Measurements from ENCODE around the gene JADE3.

JADE3 gene

DNA sequence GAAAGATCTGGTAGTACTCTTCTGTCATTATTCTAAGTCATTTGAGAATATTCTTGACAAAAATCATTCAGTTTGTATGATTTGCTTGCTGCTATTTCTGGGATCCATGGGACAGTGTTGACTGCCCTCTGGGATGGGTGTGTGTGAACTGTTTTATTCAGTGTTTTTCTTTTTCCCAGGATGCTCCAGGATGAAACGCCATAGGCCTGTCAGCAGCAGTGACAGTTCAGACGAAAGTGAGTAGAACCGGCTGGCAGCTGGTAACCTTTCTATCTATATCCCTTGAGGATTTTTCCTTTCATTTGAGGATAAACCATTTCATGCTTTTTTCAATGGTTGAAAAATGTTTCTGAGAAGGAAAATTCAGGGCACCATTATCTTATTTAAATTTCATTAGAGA is 72.5 kb downstream of the JADE3 start:
- H3K36me3 Mint-ChIP-seq (ENCODE audit: insufficient read depth), result no peaks in the 10 kb centered on the region
- ATAC-seq (replicated peaks; ENCODE audit: extremely low read depth, poor library complexity, severe bottlenecking) (no peak), DNase-seq (ENCODE audit: low spot score in 2 of 2) (no peak)
- H3K9me3 Mint-ChIP-seq, result no peaks in the 10 kb centered on the region
- peaks cover 12% of the 10 kb centered on the region for H3K27me3 Mint-ChIP-seq
- H3K27ac Mint-ChIP-seq (ENCODE audit: low read depth), result no peak overlapping the region
- H3K4me1 Mint-ChIP-seq, result no peaks in the 10 kb centered on the region
- no peak overlapping the region for H3K4me3 Mint-ChIP-seq

GRCh38 chrX:46989548-46989947 is 77.3 kb downstream of the JADE3 start:
- no peaks in the 10 kb centered on the region for H3K27me3 Mint-ChIP-seq
- DNase-seq (ENCODE audit: low spot score in 2 of 2) (no peak), ATAC-seq (replicated peaks; ENCODE audit: extremely low read depth, poor library complexity, severe bottlenecking) (no peak)
- H3K27ac Mint-ChIP-seq (ENCODE audit: low read depth), result no peak overlapping the region
- H3K9me3 Mint-ChIP-seq, result no peaks in the 10 kb centered on the region
- H3K36me3 Mint-ChIP-seq (ENCODE audit: insufficient read depth), result no peaks in the 10 kb centered on the region
- H3K4me1 Mint-ChIP-seq, result no peaks in the 10 kb centered on the region
- no peak overlapping the region for H3K4me3 Mint-ChIP-seq

DNA sequence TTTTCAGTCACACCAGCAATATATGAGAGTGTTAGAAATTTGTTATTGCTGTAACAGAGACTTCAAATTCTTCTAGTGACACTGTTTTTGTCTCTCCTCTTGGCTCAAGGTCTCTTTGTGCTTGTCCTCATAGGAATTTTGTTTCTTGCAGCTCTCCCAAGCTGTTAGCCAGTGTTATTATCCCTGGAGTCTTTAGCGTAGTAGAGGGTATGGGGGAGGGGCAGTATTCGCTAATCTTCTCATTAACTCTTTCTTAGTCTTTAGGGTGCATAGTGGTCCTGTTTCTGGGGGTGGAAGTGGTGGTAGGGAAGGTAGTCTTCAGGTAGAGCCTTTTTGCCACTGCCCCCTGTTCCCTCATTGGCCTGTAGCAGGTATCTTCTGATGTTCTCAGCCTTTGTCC is 79.4 kb downstream of the JADE3 start:
- H3K27me3 Mint-ChIP-seq, result no peaks in the 10 kb centered on the region
- no peak overlapping the region for H3K27ac Mint-ChIP-seq (ENCODE audit: low read depth)
- H3K4me3 Mint-ChIP-seq, result no peak overlapping the region
- H3K36me3 Mint-ChIP-seq (ENCODE audit: insufficient read depth), result no peaks in the 10 kb centered on the region
- DNase-seq (ENCODE audit: low spot score in 2 of 2), result no peak
- no peak for ATAC-seq (replicated peaks; ENCODE audit: extremely low read depth, poor library complexity, severe bottlenecking)
- H3K4me1 Mint-ChIP-seq, result no peaks in the 10 kb centered on the region
- H3K9me3 Mint-ChIP-seq, result no peaks in the 10 kb centered on the region

- Mint-ChIP-seq H3K27ac (ENCODE audit: low read depth) (no peak overlapping the region), H3K9me3 (no peaks in the 10 kb centered on the region), H3K4me1 (no peaks in the 10 kb centered on the region), H3K4me3 (no peak overlapping the region), H3K27me3 (no peaks in the 10 kb centered on the region), H3K36me3 (ENCODE audit: insufficient read depth) (no peaks in the 10 kb centered on the region)
- ATAC-seq (replicated peaks; ENCODE audit: extremely low read depth, poor library complexity, severe bottlenecking) (no peak), DNase-seq (ENCODE audit: low spot score in 2 of 2) (no peak)
Observed at GRCh38 chrX:46992070-46992469, 79.8 kb downstream of the JADE3 start.

GRCh38 chrX:46994096-46994495 is 81.9 kb downstream of the JADE3 start:
- Mint-ChIP-seq H3K4me3 (no peak overlapping the region), H3K9me3 (no peaks in the 10 kb centered on the region), H3K27ac (ENCODE audit: low read depth) (no peak overlapping the region), H3K27me3 (no peaks in the 10 kb centered on the region), H3K36me3 (ENCODE audit: insufficient read depth) (no peaks in the 10 kb centered on the region), H3K4me1 (no peaks in the 10 kb centered on the region)
- no peak for DNase-seq (ENCODE audit: low spot score in 2 of 2)
- ATAC-seq (replicated peaks; ENCODE audit: extremely low read depth, poor library complexity, severe bottlenecking), result no peak

- no peaks in the 10 kb centered on the region for H3K9me3 Mint-ChIP-seq
- H3K4me3 Mint-ChIP-seq, result no peak overlapping the region
- no peak for DNase-seq (ENCODE audit: low spot score in 2 of 2)
- no peak for ATAC-seq (replicated peaks; ENCODE audit: extremely low read depth, poor library complexity, severe bottlenecking)
- H3K27me3 Mint-ChIP-seq, result no peaks in the 10 kb centered on the region
- no peak overlapping the region for H3K27ac Mint-ChIP-seq (ENCODE audit: low read depth)
- H3K36me3 Mint-ChIP-seq (ENCODE audit: insufficient read depth), result no peaks in the 10 kb centered on the region
- no peaks in the 10 kb centered on the region for H3K4me1 Mint-ChIP-seq
Observed at GRCh38 chrX:47012131-47012530, 99.9 kb downstream of the JADE3 start.

- no peak for DNase-seq (ENCODE audit: low spot score in 2 of 2)
- Mint-ChIP-seq H3K9me3 (no peaks in the 10 kb centered on the region), H3K4me3 (no peak overlapping the region), H3K27me3 (no peaks in the 10 kb centered on the region), H3K27ac (ENCODE audit: low read depth) (no peak overlapping the region), H3K36me3 (ENCODE audit: insufficient read depth) (no peaks in the 10 kb centered on the region), H3K4me1 (no peaks in the 10 kb centered on the region)
- no peak for ATAC-seq (replicated peaks; ENCODE audit: extremely low read depth, poor library complexity, severe bottlenecking)
Observed at GRCh38 chrX:47026198-47026597, 114.0 kb downstream of the JADE3 start.

DNA sequence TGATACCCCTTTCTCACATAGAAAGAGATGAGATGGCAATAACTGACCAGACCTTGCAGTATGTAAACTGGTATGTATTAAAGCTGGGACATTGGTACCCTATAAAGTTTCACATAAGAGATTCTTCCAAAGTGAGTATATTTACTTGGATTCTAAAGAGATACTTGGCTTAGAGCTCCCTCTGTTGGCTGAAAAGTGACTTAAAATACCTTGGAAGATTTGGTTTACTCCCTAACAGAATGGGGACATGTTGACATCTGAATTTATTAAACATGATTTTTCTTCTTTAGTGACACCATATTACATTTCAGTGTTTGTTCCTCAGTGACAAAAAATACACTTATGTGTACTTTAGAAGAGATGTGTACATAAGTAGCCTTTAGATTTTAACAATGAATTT is 118.1 kb downstream of the JADE3 start:
- H3K36me3 Mint-ChIP-seq (ENCODE audit: insufficient read depth), result no peaks in the 10 kb centered on the region
- no peak overlapping the region for H3K4me3 Mint-ChIP-seq
- DNase-seq (ENCODE audit: low spot score in 2 of 2) (no peak), ATAC-seq (replicated peaks; ENCODE audit: extremely low read depth, poor library complexity, severe bottlenecking) (no peak)
- no peaks in the 10 kb centered on the region for H3K9me3 Mint-ChIP-seq
- no peaks in the 10 kb centered on the region for H3K27me3 Mint-ChIP-seq
- no peak overlapping the region for H3K27ac Mint-ChIP-seq (ENCODE audit: low read depth)
- H3K4me1 Mint-ChIP-seq, result no peaks in the 10 kb centered on the region

DNA sequence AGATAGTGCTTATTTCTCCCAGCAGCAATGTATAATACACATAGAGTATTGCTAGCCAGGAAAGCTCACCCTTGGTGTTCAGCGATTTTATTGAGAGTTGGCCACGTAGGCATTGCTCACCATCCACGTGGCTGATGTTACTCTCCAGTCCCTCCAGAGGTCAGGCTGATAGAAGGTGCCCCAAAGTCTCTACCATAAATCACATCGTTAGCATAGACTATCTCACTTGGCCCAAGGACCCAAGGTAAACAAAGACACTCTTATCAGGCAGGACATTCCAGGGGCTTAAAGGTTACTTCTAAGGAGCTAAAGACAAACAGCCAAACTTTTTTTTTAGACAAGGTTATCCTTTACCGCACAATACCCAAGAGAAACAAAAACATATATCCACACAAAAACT is 135.8 kb downstream of the JADE3 start:
- Mint-ChIP-seq H3K4me1 (no peaks in the 10 kb centered on the region), H3K27me3 (peaks cover 13% of the 10 kb centered on the region), H3K27ac (ENCODE audit: low read depth) (no peak overlapping the region), H3K9me3 (peaks cover 12% of the 10 kb centered on the region), H3K4me3 (no peak overlapping the region), H3K36me3 (ENCODE audit: insufficient read depth) (no peaks in the 10 kb centered on the region)
- DNase-seq (ENCODE audit: low spot score in 2 of 2) (no peak), ATAC-seq (replicated peaks; ENCODE audit: extremely low read depth, poor library complexity, severe bottlenecking) (no peak)

DNA sequence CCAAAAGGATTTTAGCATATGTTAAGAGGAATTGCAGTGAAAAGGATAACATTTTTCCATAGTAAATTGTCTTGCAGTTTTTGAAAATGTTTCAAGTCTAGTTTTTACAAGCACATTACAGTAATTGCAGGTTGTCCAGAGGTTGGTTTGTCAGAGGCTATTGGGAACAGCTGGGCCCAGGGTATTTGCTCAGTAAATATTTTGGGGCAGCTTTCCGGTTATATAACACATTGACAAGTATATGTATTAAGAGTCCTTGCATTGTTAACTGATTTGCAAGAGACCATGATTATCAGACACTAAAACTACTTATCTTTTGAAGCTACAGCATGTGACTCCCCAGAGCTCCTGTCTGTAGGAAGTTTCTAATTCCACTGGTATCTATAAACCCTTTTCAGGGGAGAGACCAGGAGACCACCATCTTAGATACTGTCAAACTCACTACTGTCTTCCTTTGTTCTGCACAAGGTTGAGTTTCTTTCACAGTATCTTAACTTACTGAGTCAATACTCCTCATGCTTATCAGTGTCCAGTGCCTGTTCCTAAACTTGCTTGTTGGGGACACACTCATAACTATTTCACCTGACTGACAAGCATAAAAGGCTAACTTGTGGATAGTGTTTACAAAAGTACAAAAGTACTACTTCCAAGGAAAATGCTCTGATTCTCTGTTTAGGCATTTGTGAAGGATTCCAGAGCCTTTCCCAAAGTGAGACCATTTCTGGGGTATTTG is 147.1 kb downstream of the JADE3 start:
- no peak overlapping the region for H3K27ac Mint-ChIP-seq (ENCODE audit: low read depth)

GRCh38 chrX:47060708-47061107 is 148.5 kb downstream of the JADE3 start:
- ATAC-seq (replicated peaks; ENCODE audit: extremely low read depth, poor library complexity, severe bottlenecking) (no peak), DNase-seq (ENCODE audit: low spot score in 2 of 2) (no peak)
- Mint-ChIP-seq H3K4me1 (no peaks in the 10 kb centered on the region), H3K36me3 (ENCODE audit: insufficient read depth) (no peaks in the 10 kb centered on the region), H3K27me3 (no peaks in the 10 kb centered on the region), H3K9me3 (no peaks in the 10 kb centered on the region), H3K4me3 (no peak overlapping the region), H3K27ac (ENCODE audit: low read depth) (peak overlapping the region; percentile 39)

More for the DNA sequence above, 147.1 kb downstream of the JADE3 start:
- Mint-ChIP-seq H3K4me3 (no peak overlapping the region), H3K4me1 (no peaks in the 10 kb centered on the region), H3K36me3 (ENCODE audit: insufficient read depth) (no peaks in the 10 kb centered on the region), H3K9me3 (no peaks in the 10 kb centered on the region), H3K27me3 (no peaks in the 10 kb centered on the region)
- ATAC-seq (replicated peaks; ENCODE audit: extremely low read depth, poor library complexity, severe bottlenecking) (no peak), DNase-seq (ENCODE audit: low spot score in 2 of 2) (no peak)

- no peaks in the 10 kb centered on the region for H3K4me1 Mint-ChIP-seq
- no peaks in the 10 kb centered on the region for H3K36me3 Mint-ChIP-seq (ENCODE audit: insufficient read depth)
- H3K27me3 Mint-ChIP-seq, result no peaks in the 10 kb centered on the region
- ATAC-seq (replicated peaks; ENCODE audit: extremely low read depth, poor library complexity, severe bottlenecking), result no peak
- no peak overlapping the region for H3K27ac Mint-ChIP-seq (ENCODE audit: low read depth)
- no peak overlapping the region for H3K4me3 Mint-ChIP-seq
- DNase-seq (ENCODE audit: low spot score in 2 of 2), result no peak
- H3K9me3 Mint-ChIP-seq, result no peaks in the 10 kb centered on the region
Observed at GRCh38 chrX:47061238-47061919, 149.2 kb downstream of the JADE3 start.

- Mint-ChIP-seq H3K36me3 (ENCODE audit: insufficient read depth) (peaks cover 2% of the 10 kb centered on the region), H3K27ac (ENCODE audit: low read depth) (no peak overlapping the region), H3K9me3 (no peaks in the 10 kb centered on the region), H3K27me3 (no peaks in the 10 kb centered on the region), H3K4me1 (no peaks in the 10 kb centered on the region), H3K4me3 (no peak overlapping the region)
- ATAC-seq (replicated peaks; ENCODE audit: extremely low read depth, poor library complexity, severe bottlenecking) (no peak), DNase-seq (ENCODE audit: low spot score in 2 of 2) (no peak)
Observed at GRCh38 chrX:47063179-47063578, 151.0 kb downstream of the JADE3 start.
